Activated CD4-positive, alpha-beta T cell treated with anti-CD3 and anti-CD28 coated beads, Interleukin-2, amount 10 ng/mL, durations not matched to agents 24 days and 14 days (primary cell): ENCODE results near the gene POP4. TPM values are rescaled to one million over a fixed set of nuclear protein-coding genes. Genes with fewer than 3 reads are reported as not detected.
"Not testable (repeated sequence)": the region's sequence is repeated elsewhere in the genome, so short reads cannot be mapped to it uniquely, and the experiment has no call there.

Experiments
- DNase-seq: peaks from one replicate; pipeline ENCODE4 v3.0.0; 2022
- H3K27ac Mint-ChIP-seq: one replicate; pipeline ENCODE4 v1.8.0; 2022; ENCODE audit warnings: mild to moderate bottlenecking, mixed read lengths
- H3K27me3 Mint-ChIP-seq: one replicate; pipeline ENCODE4 v1.8.0; 2022; ENCODE audit warnings: mixed read lengths
- H3K36me3 Mint-ChIP-seq: one replicate; pipeline ENCODE4 v1.8.0; 2022; ENCODE audit warnings: low read depth, mild to moderate bottlenecking, mixed read lengths
- H3K4me1 Mint-ChIP-seq: one replicate; pipeline ENCODE4 v1.8.0; 2021; ENCODE audit warnings: mixed read lengths
- H3K4me3 Mint-ChIP-seq: one replicate; pipeline ENCODE4 v1.8.0; 2022; ENCODE audit warnings: mild to moderate bottlenecking, moderate library complexity, mixed read lengths
- H3K9me3 Mint-ChIP-seq: one replicate; pipeline ENCODE4 v1.8.0; 2021; ENCODE audit warnings: mixed read lengths
- intact Hi-C: fragments of 100-400 bp; cut with micrococcal nuclease; formaldehyde crosslinking; loops from one replicate; pipeline ENCODE4 v1.15.1; 2023
- total RNA-seq: library from RNA; stranded (reverse); gene quantifications from 2 replicates; pipeline ENCODE4 v1.2.3, GENCODE V29; 2022

POP4 gene
- total RNA-seq, 1 donor from 2014 or later: 121 TPM

DNA sequence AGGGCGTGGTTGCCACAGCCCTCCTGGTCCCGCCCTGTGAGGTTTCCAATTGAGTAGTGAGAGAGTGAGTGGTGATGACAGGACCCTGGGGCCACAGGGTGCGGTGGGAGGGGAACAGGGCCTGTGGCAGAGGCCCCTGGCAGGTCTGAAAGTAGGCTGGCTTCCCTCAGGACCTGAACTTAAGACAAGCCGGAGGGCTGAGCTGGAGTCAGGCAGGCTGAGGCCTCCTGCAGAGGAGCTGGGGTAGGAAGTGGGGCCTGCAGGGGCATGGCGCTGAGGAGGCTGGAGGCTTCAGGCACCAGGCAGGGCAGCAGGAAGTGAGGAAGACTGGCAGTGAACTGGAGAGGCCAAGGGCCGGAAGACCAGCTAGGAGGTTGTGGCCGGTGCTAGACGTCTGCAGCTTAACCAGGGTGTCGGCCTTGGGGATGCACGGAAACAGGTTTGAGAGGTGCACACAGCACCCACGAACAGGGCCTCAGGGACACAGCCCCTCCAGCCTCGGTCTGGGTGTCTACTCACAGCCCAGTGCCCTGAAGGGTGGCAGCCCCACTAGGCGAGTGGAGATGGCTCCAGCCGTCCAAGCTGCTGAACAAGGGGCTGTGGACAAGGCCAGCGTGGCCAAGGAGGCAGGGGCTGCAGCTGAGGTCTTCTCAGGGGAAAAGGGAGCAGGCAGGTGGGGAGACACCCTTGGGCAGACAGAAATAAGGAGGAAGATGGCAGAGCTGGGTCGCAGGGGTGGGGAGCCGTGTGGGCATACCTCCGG, 17.8 kb downstream of the POP4 start:
- Mint-ChIP-seq H3K36me3 (no peaks in the 10 kb centered on the region), H3K27ac (peak overlapping the region; percentile 82), H3K4me1 (peaks cover 49% of the 10 kb centered on the region), H3K27me3 (no peaks in the 10 kb centered on the region), H3K4me3 (peak overlapping the region; percentile 81), H3K9me3 (no peaks in the 10 kb centered on the region)
- DNase-seq: peak; percentile 75
- intact Hi-C loops: loop anchor here (2.0 to 5.0 kb wide), 2 partner anchors 41 to 63 kb away; partner anchors contain the start of gene PLEKHF1

- H3K9me3 Mint-ChIP-seq: no peaks in the 10 kb centered on the region
- H3K36me3 Mint-ChIP-seq: no peaks in the 10 kb centered on the region
- peak overlapping the region; percentile 81 for H3K4me3 Mint-ChIP-seq
- intact Hi-C loops: loop anchor here (5.0 kb wide), 1 partner anchor 63 kb away; no protein-coding TSS in a partner anchor
- H3K27me3 Mint-ChIP-seq: no peaks in the 10 kb centered on the region
- no peak for DNase-seq
- peaks cover 49% of the 10 kb centered on the region for H3K4me1 Mint-ChIP-seq
- no peak overlapping the region for H3K27ac Mint-ChIP-seq
Observed at GRCh38 chr19:29624489-29625185, 18.6 kb downstream of the POP4 start.

GRCh38 chr19:29625186-29625651, 19.1 kb downstream of the POP4 start:
- intact Hi-C loops: no loop called here
- no peaks in the 10 kb centered on the region for H3K9me3 Mint-ChIP-seq
- no peaks in the 10 kb centered on the region for H3K27me3 Mint-ChIP-seq
- no peak overlapping the region for H3K27ac Mint-ChIP-seq
- H3K4me3 Mint-ChIP-seq: no peak overlapping the region
- H3K4me1 Mint-ChIP-seq: peaks cover 45% of the 10 kb centered on the region
- no peak for DNase-seq
- no peaks in the 10 kb centered on the region for H3K36me3 Mint-ChIP-seq

DNA sequence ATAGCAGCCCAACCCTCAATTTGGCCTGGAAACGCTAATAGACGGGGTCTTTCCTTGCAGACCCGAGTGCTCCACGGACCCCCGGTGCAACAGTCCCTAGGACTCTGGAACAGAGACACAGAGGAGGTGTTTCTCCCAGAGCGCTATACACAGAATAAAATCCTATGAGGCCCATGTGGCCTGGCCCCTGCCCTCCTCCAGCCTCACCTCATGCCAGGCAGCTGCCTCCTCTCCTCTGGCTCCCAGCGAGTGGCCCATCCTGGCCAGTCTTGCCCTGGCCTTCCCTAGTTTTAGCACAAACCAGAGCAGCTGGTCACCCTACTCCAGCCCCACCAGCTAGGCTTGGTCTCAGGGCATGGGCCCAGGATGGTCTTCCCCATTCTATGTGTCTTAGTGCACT, 20.3 kb downstream of the POP4 start:
- H3K9me3 Mint-ChIP-seq: no peaks in the 10 kb centered on the region
- H3K27ac Mint-ChIP-seq: no peak overlapping the region
- H3K4me3 Mint-ChIP-seq: no peak overlapping the region
- no peak for DNase-seq
- H3K4me1 Mint-ChIP-seq: peaks cover 33% of the 10 kb centered on the region
- H3K36me3 Mint-ChIP-seq: no peaks in the 10 kb centered on the region
- no peaks in the 10 kb centered on the region for H3K27me3 Mint-ChIP-seq
- intact Hi-C loops: no loop called here

GRCh38 chr19:29626832-29627231, 20.7 kb downstream of the POP4 start:
- H3K9me3 Mint-ChIP-seq, DNase-seq, H3K27ac Mint-ChIP-seq, intact Hi-C loops, H3K27me3 Mint-ChIP-seq, H3K36me3 Mint-ChIP-seq, H3K4me3 Mint-ChIP-seq: not testable (repeated sequence)
- H3K4me1 Mint-ChIP-seq: peaks cover 29% of the 10 kb centered on the region

DNA sequence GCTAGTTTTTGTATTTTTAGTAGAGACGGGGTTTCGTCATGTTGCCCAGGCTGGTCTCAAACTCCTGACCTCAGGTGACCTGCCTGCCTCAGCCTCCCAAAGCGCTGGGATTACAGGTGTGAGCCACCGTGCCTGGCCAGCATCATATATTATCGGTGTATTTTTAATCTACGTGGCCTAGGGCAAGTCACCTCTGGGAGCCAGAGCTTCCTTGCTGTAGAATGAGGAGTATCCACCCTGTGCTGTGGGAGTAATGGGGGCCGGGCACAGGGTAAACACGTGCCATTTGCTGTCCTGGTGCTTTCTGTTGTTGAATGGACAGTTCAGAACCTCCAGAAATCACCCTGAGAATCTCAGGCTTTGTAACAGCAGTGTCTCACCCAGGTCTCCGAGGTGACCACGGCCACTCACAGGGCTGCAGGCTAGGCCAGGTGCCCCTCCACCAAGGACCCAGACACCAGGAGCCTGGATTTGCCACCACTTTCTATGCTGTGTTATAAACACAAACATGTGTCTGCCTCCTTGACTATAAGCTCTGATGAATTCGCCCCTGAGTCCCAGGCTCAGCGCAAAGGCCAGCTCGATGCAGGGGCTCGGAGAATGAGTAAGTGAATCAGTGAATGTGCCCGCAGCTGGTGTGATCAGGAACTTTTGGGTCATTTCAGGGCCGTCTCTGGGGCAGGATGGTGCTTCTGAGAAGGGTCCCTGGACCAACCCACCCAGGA, 22.7 kb downstream of the POP4 start:
- Mint-ChIP-seq H3K27me3 (no peaks in the 10 kb centered on the region), H3K9me3 (no peaks in the 10 kb centered on the region), H3K4me3 (no peak overlapping the region), H3K4me1 (peaks cover 9% of the 10 kb centered on the region), H3K27ac (no peak overlapping the region), H3K36me3 (no peaks in the 10 kb centered on the region)
- no peak for DNase-seq
- intact Hi-C loops: no loop called here

DNA sequence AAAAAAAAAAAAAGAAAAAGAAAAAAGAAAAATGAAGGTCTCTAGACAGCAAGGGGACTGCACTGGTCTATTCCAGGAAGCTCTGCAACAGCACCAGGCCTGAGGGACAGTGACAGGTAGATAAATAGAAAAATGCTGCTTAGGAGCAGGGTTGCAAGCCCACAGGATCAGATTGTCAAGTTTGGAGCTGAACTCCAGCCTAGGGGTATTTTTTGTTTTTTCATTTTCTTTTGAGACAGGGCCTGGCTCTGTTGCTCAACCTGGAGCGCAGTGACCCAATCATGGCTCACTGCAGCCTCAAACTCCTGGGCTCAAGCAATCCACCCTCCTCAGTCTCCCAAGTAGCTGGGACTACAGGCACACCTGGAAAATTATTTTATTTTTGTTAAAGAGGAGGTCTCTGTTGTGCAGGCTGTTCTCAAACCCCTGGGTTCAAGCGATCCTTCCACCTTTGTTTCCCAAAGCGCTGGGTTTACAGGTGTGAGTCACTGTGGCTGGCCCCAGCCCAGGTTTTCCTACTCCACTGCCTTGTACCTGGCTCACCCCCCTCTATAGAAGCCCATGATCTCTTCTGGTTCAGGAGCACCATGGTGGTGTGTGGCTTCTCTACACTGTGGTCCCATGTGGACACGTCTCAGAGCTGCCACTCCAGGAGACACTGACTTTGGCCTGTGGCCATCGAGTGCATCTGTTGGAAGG, 23.9 kb downstream of the POP4 start:
- no peak for DNase-seq
- no peaks in the 10 kb centered on the region for H3K36me3 Mint-ChIP-seq

DNA sequence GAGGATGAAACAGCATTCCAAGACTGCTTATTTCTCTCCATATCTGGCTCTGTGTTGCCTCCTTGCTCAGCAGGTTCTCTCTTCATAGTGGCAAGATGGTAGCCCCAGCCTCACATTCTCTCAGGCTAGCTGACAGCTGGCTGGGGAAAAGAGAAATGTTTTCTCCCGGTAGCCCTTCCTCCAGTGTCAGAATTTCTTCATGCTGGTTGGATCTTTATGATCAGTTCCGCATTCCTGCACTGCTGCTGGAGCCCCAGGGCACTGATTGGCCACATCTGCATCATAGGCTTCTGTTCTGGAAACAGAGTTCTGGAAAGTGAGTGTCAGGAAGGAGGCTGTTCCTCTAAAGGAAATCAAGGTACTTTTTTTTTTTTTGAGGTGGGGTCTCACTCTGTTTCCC, 24.6 kb downstream of the POP4 start:
- intact Hi-C loops: no loop called here
- H3K9me3 Mint-ChIP-seq: no peaks in the 10 kb centered on the region
- H3K36me3 Mint-ChIP-seq: no peaks in the 10 kb centered on the region
- no peaks in the 10 kb centered on the region for H3K4me1 Mint-ChIP-seq
- H3K27ac Mint-ChIP-seq: no peak overlapping the region
- no peak overlapping the region for H3K4me3 Mint-ChIP-seq
- no peak for DNase-seq
- H3K27me3 Mint-ChIP-seq: no peaks in the 10 kb centered on the region

More for the DNA sequence above, 23.9 kb downstream of the POP4 start:
- Mint-ChIP-seq H3K9me3 (no peaks in the 10 kb centered on the region), H3K27me3 (no peaks in the 10 kb centered on the region), H3K4me3 (no peak overlapping the region), H3K4me1 (peaks cover 1% of the 10 kb centered on the region), H3K27ac (no peak overlapping the region)
- intact Hi-C loops: no loop called here

- no peaks in the 10 kb centered on the region for H3K9me3 Mint-ChIP-seq
- no peaks in the 10 kb centered on the region for H3K27me3 Mint-ChIP-seq
- DNase-seq: no peak
- no peaks in the 10 kb centered on the region for H3K4me1 Mint-ChIP-seq
- no peak overlapping the region for H3K27ac Mint-ChIP-seq
- no peaks in the 10 kb centered on the region for H3K36me3 Mint-ChIP-seq
- H3K4me3 Mint-ChIP-seq: no peak overlapping the region
- intact Hi-C loops: no loop called here
Observed at GRCh38 chr19:29631450-29631849, 25.4 kb downstream of the POP4 start.

- Mint-ChIP-seq H3K36me3 (no peaks in the 10 kb centered on the region), H3K4me1 (no peaks in the 10 kb centered on the region), H3K27me3 (no peaks in the 10 kb centered on the region), H3K27ac (no peak overlapping the region), H3K9me3 (no peaks in the 10 kb centered on the region), H3K4me3 (no peak overlapping the region)
- intact Hi-C loops: no loop called here
- DNase-seq: no peak
Observed at GRCh38 chr19:29634002-29634401, 27.9 kb downstream of the POP4 start.

GRCh38 chr19:29634423-29635130, 28.5 kb downstream of the POP4 start:
- Mint-ChIP-seq H3K27me3 (no peaks in the 10 kb centered on the region), H3K36me3 (no peaks in the 10 kb centered on the region), H3K27ac (no peak overlapping the region), H3K4me1 (no peaks in the 10 kb centered on the region), H3K4me3 (no peak overlapping the region), H3K9me3 (no peaks in the 10 kb centered on the region)
- DNase-seq: no peak
- intact Hi-C loops: no loop called here

- H3K27ac Mint-ChIP-seq: no peak overlapping the region
- H3K36me3 Mint-ChIP-seq: no peaks in the 10 kb centered on the region
- intact Hi-C loops: no loop called here
Observed at GRCh38 chr19:29635963-29636362, 29.9 kb downstream of the POP4 start.

More at GRCh38 chr19:29635963-29636362, 29.9 kb downstream of the POP4 start:
- Mint-ChIP-seq H3K4me1 (no peaks in the 10 kb centered on the region), H3K4me3 (no peak overlapping the region), H3K27me3 (no peaks in the 10 kb centered on the region), H3K9me3 (no peaks in the 10 kb centered on the region)
- no peak for DNase-seq
